PC-3 (cell line): ENCODE results near the gene RNF149. TPM values are rescaled to one million over a fixed set of nuclear protein-coding genes. Genes with fewer than 3 reads are reported as not detected.
"Not testable (repeated sequence)": the region's sequence is repeated elsewhere in the genome, so short reads cannot be mapped to it uniquely, and the experiment has no call there.

Experiments used
- ATAC-seq: fragments of 200-7000 bp; cut with Tn5 transposase; 2 replicates; pipeline ENCODE4 v1.9.1; 2020; ENCODE audit warnings: mild to moderate bottlenecking, moderate library complexity
- BruUV-seq: library from RNA; stranded (reverse); fragments of 400-500 nt; replicated peaks from 2 replicates; lab custom pipeline; 2021; lab: Mats Ljungman, UMichigan
- CTCF ChIA-PET: fragments of 300-600 bp; sonication (Branson Sonifier 250); formaldehyde crosslinking; loops from one replicate; lab custom pipeline; 2022; ENCODE audit warnings: antibody characterized with exemption; lab: Charles Lee
- POLR2A ChIA-PET: fragments of 300-600 bp; sonication (Branson Sonifier 250); formaldehyde crosslinking; loops from one replicate; lab custom pipeline; 2022; ENCODE audit warnings: antibody characterized with exemption; ENCODE audit not compliant: unreplicated experiment; lab: Charles Lee
- DNase-seq: peaks from one replicate; pipeline ENCODE4 v3.0.0-alpha.2; 2015
- H2AFZ ChIP-seq: fragments of 300-600 bp; sonication (generic); 2 replicates; pipeline ENCODE4 v1.6.0; 2016; ENCODE audit warnings: antibody characterized with exemption, low read length
- H3F3A ChIP-seq: fragments of 300-600 bp; sonication (generic); one replicate; pipeline ENCODE4 v1.6.0; 2017; ENCODE audit warnings: antibody characterized with exemption, low read length, control low read depth, mild to moderate bottlenecking; ENCODE audit not compliant: unreplicated experiment
- H3K27ac ChIP-seq: fragments of 300-600 bp; sonication (generic); 2 replicates; pipeline ENCODE4 v1.5.1; 2016; ENCODE audit warnings: mild to moderate bottlenecking, low read length
- H3K27me3 ChIP-seq: fragments of 300-600 bp; sonication (generic); 2 replicates; pipeline ENCODE4 v1.6.1; 2016; ENCODE audit warnings: low read length, mixed read lengths
- H3K36me3 ChIP-seq: fragments of 300-600 bp; sonication (generic); 2 replicates; pipeline ENCODE4 v1.6.1; 2016; ENCODE audit warnings: low read depth, mixed run types, low read length, mixed read lengths
- H3K4me1 ChIP-seq: fragments of 300-600 bp; sonication (generic); 2 replicates; pipeline ENCODE4 v1.5.1; 2016; ENCODE audit warnings: low read length; ENCODE audit not compliant: insufficient read depth
- H3K4me2 ChIP-seq: fragments of 300-600 bp; sonication (generic); 2 replicates; pipeline ENCODE4 v1.6.0; 2016; ENCODE audit warnings: low read length
- H3K4me3 ChIP-seq: fragments of 300-600 bp; sonication (generic); 2 replicates; pipeline ENCODE4 v1.5.1; 2016; ENCODE audit warnings: mild to moderate bottlenecking, low read length, mixed read lengths
- H3K79me2 ChIP-seq: fragments of 300-600 bp; sonication (generic); 2 replicates; pipeline ENCODE4 v1.6.1; 2017; ENCODE audit warnings: low read length, mixed read lengths
- H3K9ac ChIP-seq: fragments of 300-600 bp; sonication (generic); 2 replicates; pipeline ENCODE4 v1.6.0; 2016; ENCODE audit warnings: mild to moderate bottlenecking, low read length
- H3K9me2 ChIP-seq: fragments of 300-600 bp; sonication (generic); replicated peaks from 2 replicates; pipeline ENCODE4 v1.6.1; 2016; ENCODE audit warnings: mixed run types, low read length, mixed read lengths
- H3K9me3 ChIP-seq: fragments of 300-600 bp; sonication (generic); 2 replicates; pipeline ENCODE4 v1.6.1; 2016; ENCODE audit warnings: low read length, mixed read lengths
- H4K20me1 ChIP-seq: fragments of 300-600 bp; sonication (generic); 2 replicates; pipeline ENCODE4 v1.6.1; 2016; ENCODE audit warnings: low read length, mixed read lengths
- EZH2 ChIP-seq: fragments of 300-600 bp; sonication (generic); IDR thresholded peaks from one replicate; pipeline ENCODE4 v1.6.1; 2017; ENCODE audit warnings: antibody characterized with exemption, mild to moderate bottlenecking, low read length; ENCODE audit not compliant: unreplicated experiment
- EZH2phosphoT487 ChIP-seq: fragments of 300-600 bp; sonication (generic); IDR thresholded peaks from 2 replicates; pipeline ENCODE4 v1.6.1; 2018; ENCODE audit warnings: mild to moderate bottlenecking, antibody characterized with exemption, low read length, borderline replicate concordance
- intact Hi-C: fragments of 100-400 bp; cut with micrococcal nuclease; formaldehyde crosslinking; loops from 2 replicates; pipeline ENCODE4 v1.9.0; 2023
- total RNA-seq: library from RNA; depleted of rRNA; stranded (reverse); fragments of >200 nt; gene quantifications from 2 replicates; pipeline ENCODE4 v1.2.3, GENCODE V29; 2014
- TF ChIP-seq, protein P1 (sequence below): fragments of 300-600 bp; sonication (generic); conservative IDR thresholded peaks from 2 replicates; pipeline ENCODE4 v1.5.1; 2017; ENCODE audit warnings: antibody characterized with exemption, low read depth, mild to moderate bottlenecking, low read length

Gene RNF149
- total RNA-seq, 1 experiment from 2014 or later = 47.3 TPM

DNA sequence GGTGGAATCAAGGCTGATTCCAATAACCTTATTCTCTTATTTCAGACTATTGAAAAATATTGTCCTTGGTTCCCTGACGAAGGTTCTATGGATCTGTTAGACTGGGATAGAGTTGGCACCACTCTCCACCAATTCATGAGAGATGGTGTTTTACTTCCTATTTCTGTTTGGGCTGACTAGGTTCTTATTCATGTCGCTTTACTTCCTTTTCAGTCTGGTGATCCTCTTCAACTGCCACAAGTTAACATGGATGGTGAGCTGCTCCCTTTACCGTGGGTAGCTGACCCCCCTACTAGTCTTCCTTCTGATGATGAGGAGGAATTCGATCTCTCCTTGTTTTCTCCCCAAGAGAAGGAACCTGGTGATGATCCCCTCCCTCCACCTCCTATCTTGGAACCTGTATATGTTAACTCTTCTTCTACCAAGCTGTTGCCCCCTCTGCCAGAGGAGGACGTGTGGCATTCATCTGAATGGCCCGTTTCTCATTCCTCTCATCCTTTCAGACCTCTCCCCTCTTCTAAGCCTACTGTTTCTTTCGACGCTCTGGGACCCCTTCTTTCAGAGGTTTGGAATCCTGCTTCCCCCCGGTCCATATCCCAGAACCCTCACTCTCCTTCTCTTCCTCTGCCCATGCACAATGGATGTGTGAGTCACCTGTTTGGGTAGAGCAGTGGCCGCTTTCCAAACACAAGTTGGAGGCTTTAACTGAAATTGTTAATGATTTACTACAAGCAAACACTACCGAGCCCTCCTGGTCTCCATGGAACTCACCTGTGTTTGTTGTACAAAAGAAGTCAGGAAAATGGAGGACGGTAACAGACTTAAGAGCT is 69.4 kb downstream of the RNF149 start:
- Histone ChIP-seq H3K4me1 (peaks cover 22% of the 10 kb centered on the region), H3F3A (no peaks in the 10 kb centered on the region), H4K20me1 (no peaks in the 10 kb centered on the region), H3K27ac (peak overlapping the region; percentile 61), H3K79me2 (no peaks in the 10 kb centered on the region), H3K36me3 (no peaks in the 10 kb centered on the region), H3K4me3 (peak overlapping the region; percentile 58), H3K9me2 (no peaks in the 10 kb centered on the region), H2AFZ (peak overlapping the region; percentile 90), H3K4me2 (peak overlapping the region; percentile 81), H3K27me3 (no peaks in the 10 kb centered on the region), H3K9me3 (no peaks in the 10 kb centered on the region), H3K9ac (peak overlapping the region; percentile 35; the same call in 1 of the 2 replicates)
- ATAC-seq (peak; percentile 78), DNase-seq (peak; percentile 89)
- intact Hi-C loops = no loop called here
- CTCF ChIA-PET = interaction anchor here (0.6 to 0.9 kb wide), 2 partner anchors 13 to 36 kb away, joined by 3 to 5 read pairs; partner anchors contain the start of gene CNOT11
- TF ChIP-seq, protein P1, sequence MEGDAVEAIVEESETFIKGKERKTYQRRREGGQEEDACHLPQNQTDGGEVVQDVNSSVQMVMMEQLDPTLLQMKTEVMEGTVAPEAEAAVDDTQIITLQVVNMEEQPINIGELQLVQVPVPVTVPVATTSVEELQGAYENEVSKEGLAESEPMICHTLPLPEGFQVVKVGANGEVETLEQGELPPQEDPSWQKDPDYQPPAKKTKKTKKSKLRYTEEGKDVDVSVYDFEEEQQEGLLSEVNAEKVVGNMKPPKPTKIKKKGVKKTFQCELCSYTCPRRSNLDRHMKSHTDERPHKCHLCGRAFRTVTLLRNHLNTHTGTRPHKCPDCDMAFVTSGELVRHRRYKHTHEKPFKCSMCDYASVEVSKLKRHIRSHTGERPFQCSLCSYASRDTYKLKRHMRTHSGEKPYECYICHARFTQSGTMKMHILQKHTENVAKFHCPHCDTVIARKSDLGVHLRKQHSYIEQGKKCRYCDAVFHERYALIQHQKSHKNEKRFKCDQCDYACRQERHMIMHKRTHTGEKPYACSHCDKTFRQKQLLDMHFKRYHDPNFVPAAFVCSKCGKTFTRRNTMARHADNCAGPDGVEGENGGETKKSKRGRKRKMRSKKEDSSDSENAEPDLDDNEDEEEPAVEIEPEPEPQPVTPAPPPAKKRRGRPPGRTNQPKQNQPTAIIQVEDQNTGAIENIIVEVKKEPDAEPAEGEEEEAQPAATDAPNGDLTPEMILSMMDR = no peak
- TF ChIP-seq EZH2 (no peak), EZH2phosphoT487 (no peak)
- POLR2A ChIA-PET = interaction anchor here (0.6 kb wide), 1 partner anchor 99 kb away, joined by 16 read pairs; no protein-coding TSS in a partner anchor
- no TSS peak for BruUV-seq

DNA sequence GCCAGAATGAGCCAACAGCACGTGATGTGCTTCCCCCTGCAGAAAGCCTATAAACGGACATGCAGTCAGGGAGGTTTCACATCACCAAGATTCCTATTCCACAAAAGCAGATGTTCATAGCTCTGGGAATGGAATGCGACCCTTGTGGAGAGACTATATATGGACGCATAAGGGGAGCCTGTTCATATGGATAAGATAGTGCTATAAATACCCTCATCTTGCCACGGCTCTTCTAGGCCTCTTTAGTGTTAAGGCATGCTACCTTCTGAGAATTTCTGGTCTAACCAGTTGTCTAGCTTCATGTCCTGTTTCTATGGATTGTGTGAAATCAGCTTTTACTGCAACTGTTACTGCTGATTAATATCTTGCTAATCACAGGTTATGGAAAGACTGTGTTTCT is 70.6 kb downstream of the RNF149 start:
- H3K9ac ChIP-seq, H3K4me2 ChIP-seq, H3K27me3 ChIP-seq, ATAC-seq, H3F3A ChIP-seq, H3K27ac ChIP-seq, POLR2A ChIA-PET, H3K4me3 ChIP-seq, H3K79me2 ChIP-seq, H3K9me2 ChIP-seq, H3K9me3 ChIP-seq, intact Hi-C loops, H4K20me1 ChIP-seq, H3K36me3 ChIP-seq, DNase-seq, BruUV-seq, H2AFZ ChIP-seq: not testable (repeated sequence)
- H3K4me1 ChIP-seq = peaks cover 22% of the 10 kb centered on the region
- CTCF ChIA-PET = interaction anchor here (0.6 kb wide), 2 partner anchors 14 to 58 kb away, joined by 3 read pairs; no protein-coding TSS in a partner anchor

DNA sequence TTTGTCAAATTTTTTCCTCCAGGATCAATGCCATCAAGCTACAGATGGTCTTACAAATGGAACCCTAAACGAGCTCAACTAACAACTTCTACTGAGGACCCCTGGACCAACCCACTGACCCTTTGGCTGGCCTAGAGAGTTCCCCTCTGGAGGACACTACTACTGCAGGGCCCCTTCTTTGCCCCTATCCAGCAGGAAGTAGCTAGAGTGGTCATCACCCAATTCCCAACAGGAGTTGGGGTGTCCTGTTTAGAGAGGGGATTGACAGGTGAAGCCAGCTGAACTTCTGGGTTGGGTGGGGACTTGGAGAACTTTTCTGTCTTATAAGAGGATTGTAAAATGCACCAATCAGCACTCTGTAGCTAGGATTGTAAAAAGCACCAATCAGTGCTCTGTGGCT is 72.5 kb downstream of the RNF149 start:
- ATAC-seq, H3K79me2 ChIP-seq, H3K9me2 ChIP-seq, BruUV-seq, DNase-seq, H3K36me3 ChIP-seq, POLR2A ChIA-PET, H3K9me3 ChIP-seq, H3K27me3 ChIP-seq, H3K27ac ChIP-seq, H2AFZ ChIP-seq, H3K4me2 ChIP-seq, CTCF ChIA-PET, H3F3A ChIP-seq, H3K4me3 ChIP-seq, H4K20me1 ChIP-seq, intact Hi-C loops, H3K9ac ChIP-seq: not testable (repeated sequence)
- peaks cover 22% of the 10 kb centered on the region for H3K4me1 ChIP-seq
